Activated CD8-positive, alpha-beta T cell treated with anti-CD3 and anti-CD28 coated beads for 36 hours (primary cell): Measurements from ENCODE around the gene CYTH1. TPM values are rescaled to one million over a fixed set of nuclear protein-coding genes. Genes with fewer than 3 reads are reported as not detected.

Experiments used
- ATAC-seq: fragments of 200-7000 bp; cut with Tn5 transposase; one replicate; pipeline ENCODE4 v1.10.0; 2021; ENCODE audit warnings: mild to moderate bottlenecking, moderate library complexity
- CTCF ChIA-PET: fragments of 350-600 bp; sonication (Branson Sonifier 250); formaldehyde crosslinking; loops from one replicate; lab custom pipeline; 2021; ENCODE audit warnings: antibody characterized with exemption; lab: Charles Lee
- POLR2A ChIA-PET: fragments of 350-600 bp; sonication (Branson Sonifier 250); formaldehyde crosslinking; loops from one replicate; lab custom pipeline; 2021; ENCODE audit warnings: antibody characterized with exemption; lab: Charles Lee
- DNase-seq: peaks from one replicate; pipeline ENCODE4 v3.0.0-alpha.2; 2020
- H3K27ac Mint-ChIP-seq: one replicate; pipeline ENCODE4 v1.8.0; 2021; ENCODE audit warnings: mild to moderate bottlenecking, mixed read lengths
- H3K27me3 Mint-ChIP-seq: one replicate; pipeline ENCODE4 v1.8.0; 2021; ENCODE audit warnings: mixed read lengths
- H3K36me3 Mint-ChIP-seq: one replicate; pipeline ENCODE4 v1.8.0; 2021; ENCODE audit warnings: low read depth, mixed read lengths
- H3K4me1 Mint-ChIP-seq: one replicate; pipeline ENCODE4 v1.8.0; 2021; ENCODE audit warnings: low read depth, mixed read lengths
- H3K4me3 Mint-ChIP-seq: one replicate; pipeline ENCODE4 v1.8.0; 2021; ENCODE audit warnings: mild to moderate bottlenecking, moderate library complexity, mixed read lengths
- H3K9me3 Mint-ChIP-seq: one replicate; pipeline ENCODE4 v1.8.0; 2021; ENCODE audit warnings: mixed read lengths
- CTCF ChIP-seq: fragments of 200-600 bp; IDR thresholded peaks from one replicate; pipeline ENCODE4 v1.8.0; 2022; ENCODE audit warnings: antibody characterized with exemption, mild to moderate bottlenecking
- intact Hi-C: fragments of 100-400 bp; cut with micrococcal nuclease; formaldehyde crosslinking; loops from one replicate; pipeline ENCODE4 v1.10.0; 2022
- total RNA-seq, 2 experiments: library from RNA; stranded (reverse); gene quantifications; one replicate each; pipeline ENCODE4 v1.2.3, GENCODE V29; 2021

CYTH1 gene
- total RNA-seq, 2 experiments from 2014 or later: 95.1 to 96.0 TPM

GRCh38 chr17:78765821-78766220, 16.3 kb downstream of the CYTH1 start:
- H3K4me3 Mint-ChIP-seq: no peak overlapping the region
- ATAC-seq (no peak), DNase-seq (no peak)
- POLR2A ChIA-PET: interaction anchor here (0.8 to 2.2 kb wide), 3 partner anchors 13 to 17 kb away, joined by 4 to 6 read pairs (median 5); no protein-coding TSS in a partner anchor
- no peak for TF ChIP-seq CTCF
- no peaks in the 10 kb centered on the region for H3K27me3 Mint-ChIP-seq
- intact Hi-C loops: no loop called here
- CTCF ChIA-PET: interaction anchor here (1.3 to 1.8 kb wide), 2 partner anchors 10 to 19 kb away, joined by 4 to 10 read pairs; no protein-coding TSS in a partner anchor
- H3K27ac Mint-ChIP-seq: peak overlapping the region; percentile 55
- peaks cover 44% of the 10 kb centered on the region for H3K4me1 Mint-ChIP-seq
- peaks cover 8% of the 10 kb centered on the region for H3K36me3 Mint-ChIP-seq
- no peaks in the 10 kb centered on the region for H3K9me3 Mint-ChIP-seq

DNA sequence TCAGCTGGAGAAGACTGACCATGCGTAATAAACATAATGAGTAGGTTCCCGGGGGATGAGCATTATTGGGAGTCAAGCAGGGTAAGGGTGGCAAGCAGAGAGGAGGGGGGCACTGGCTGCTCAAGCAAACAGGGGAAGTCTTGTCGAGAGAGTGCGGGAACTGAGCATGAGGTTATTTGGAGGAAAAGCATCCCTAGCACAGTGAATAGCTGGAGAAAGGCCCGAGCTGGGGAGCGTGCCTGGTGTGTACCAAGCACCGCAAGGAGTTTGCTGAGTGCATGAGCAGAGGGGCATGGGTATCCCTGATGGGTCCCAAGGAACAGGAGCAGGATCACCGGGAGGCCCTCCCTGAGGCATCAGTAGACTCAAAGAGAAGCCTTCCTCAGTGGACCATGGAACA, 17.2 kb downstream of the CYTH1 start:
- ChIA-PET POLR2A (interaction anchor here (1.0 to 2.2 kb wide), 5 partner anchors 10 to 25 kb away, joined by 3 to 6 read pairs (median 4); no protein-coding TSS in a partner anchor), CTCF (interaction anchor here (2.1 kb wide), 1 partner anchor 15 kb away, joined by 5 read pairs; no protein-coding TSS in a partner anchor)
- intact Hi-C loops: no loop called here
- DNase-seq (no peak), ATAC-seq (no peak)
- Mint-ChIP-seq H3K36me3 (peaks cover 5% of the 10 kb centered on the region), H3K4me3 (no peak overlapping the region), H3K27me3 (no peaks in the 10 kb centered on the region), H3K4me1 (peaks cover 45% of the 10 kb centered on the region), H3K27ac (peak overlapping the region; percentile 73), H3K9me3 (no peaks in the 10 kb centered on the region)
- no peak for TF ChIP-seq CTCF

- H3K9me3 Mint-ChIP-seq: no peaks in the 10 kb centered on the region
- peaks cover 5% of the 10 kb centered on the region for H3K36me3 Mint-ChIP-seq
- H3K27ac Mint-ChIP-seq: no peak overlapping the region
- CTCF ChIA-PET: interaction anchor here (2.1 kb wide), 1 partner anchor 14 kb away, joined by 5 read pairs; no protein-coding TSS in a partner anchor
- ATAC-seq (no peak), DNase-seq (no peak)
- POLR2A ChIA-PET: interaction anchor here (0.8 to 2.1 kb wide), 7 partner anchors 8 to 25 kb away, joined by 3 to 6 read pairs (median 4); no protein-coding TSS in a partner anchor
- H3K4me3 Mint-ChIP-seq: no peak overlapping the region
- peaks cover 57% of the 10 kb centered on the region for H3K4me1 Mint-ChIP-seq
- TF ChIP-seq CTCF: no peak
- intact Hi-C loops: no loop called here
- H3K27me3 Mint-ChIP-seq: no peaks in the 10 kb centered on the region
Observed at GRCh38 chr17:78763561-78763960, 18.5 kb downstream of the CYTH1 start.

- no peak for TF ChIP-seq CTCF
- Mint-ChIP-seq H3K9me3 (no peaks in the 10 kb centered on the region), H3K36me3 (peaks cover 5% of the 10 kb centered on the region), H3K4me3 (no peak overlapping the region), H3K27me3 (no peaks in the 10 kb centered on the region), H3K4me1 (peaks cover 73% of the 10 kb centered on the region), H3K27ac (peak overlapping the region; percentile 69)
- intact Hi-C loops: no loop called here
- ChIA-PET CTCF (interaction anchor here (1.0 to 1.4 kb wide), 2 partner anchors 9 to 13 kb away, joined by 3 to 4 read pairs; no protein-coding TSS in a partner anchor), POLR2A (interaction anchor here (0.9 to 2.4 kb wide), 5 partner anchors 9 to 27 kb away, joined by 3 to 8 read pairs (median 5); no protein-coding TSS in a partner anchor)
- ATAC-seq (peak; percentile 12), DNase-seq (no peak)
Observed at GRCh38 chr17:78761789-78762406, 20.2 kb downstream of the CYTH1 start.

DNA sequence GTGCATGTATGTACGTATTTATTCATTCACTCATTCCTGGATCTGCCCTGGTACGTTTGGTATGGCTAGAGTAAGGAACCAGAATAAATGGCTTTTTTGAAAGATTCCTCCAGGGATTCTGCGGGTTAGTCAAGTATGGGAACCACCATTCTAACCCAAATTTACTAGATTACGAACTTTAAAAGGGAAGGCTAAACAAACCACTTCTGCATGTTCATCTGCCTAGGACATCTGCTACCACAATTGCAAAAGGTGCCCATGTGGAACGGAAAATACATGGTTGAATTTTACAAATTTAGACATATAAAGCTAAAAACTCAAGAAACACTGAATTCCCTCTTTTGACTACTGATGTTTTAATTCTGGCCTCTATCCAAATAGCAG, 22.1 kb downstream of the CYTH1 start:
- H3K4me1 Mint-ChIP-seq: peaks cover 80% of the 10 kb centered on the region
- DNase-seq (no peak), ATAC-seq (no peak)
- H3K27ac Mint-ChIP-seq: peak overlapping the region; percentile 93
- no peaks in the 10 kb centered on the region for H3K9me3 Mint-ChIP-seq
- ChIA-PET CTCF (interaction anchor here (1.0 to 2.4 kb wide), 3 partner anchors 11 to 23 kb away, joined by 3 to 6 read pairs (median 3); no protein-coding TSS in a partner anchor), POLR2A (interaction anchor here (0.8 to 1.6 kb wide), 3 partner anchors 9 to 16 kb away, joined by 3 to 4 read pairs (median 4); no protein-coding TSS in a partner anchor)
- intact Hi-C loops: no loop called here
- H3K4me3 Mint-ChIP-seq: peak overlapping the region; percentile 48
- TF ChIP-seq CTCF: no peak
- H3K27me3 Mint-ChIP-seq: no peaks in the 10 kb centered on the region
- H3K36me3 Mint-ChIP-seq: peaks cover 6% of the 10 kb centered on the region
